OCI-LY1 (cell line): Measurements from ENCODE around the gene PIGB.

Experiments
- EZH2 ChIP-seq: fragments of 200-600 bp; sonication (generic), shearing (Covaris generic); IDR thresholded peaks from 2 replicates; pipeline ENCODE4 v1.8.0; 2017; ENCODE audit warnings: borderline replicate concordance, mixed run types, mild to moderate bottlenecking, antibody characterized with exemption, low read length, moderate library complexity, mixed read lengths
- TF ChIP-seq, protein P1 (sequence below): fragments of 200-600 bp; sonication (generic), shearing (Covaris generic); IDR thresholded peaks from 2 replicates; pipeline ENCODE4 v1.5.1; 2017; ENCODE audit warnings: mild to moderate bottlenecking, antibody characterized with exemption, low read length, moderate library complexity, mixed read lengths

DNA sequence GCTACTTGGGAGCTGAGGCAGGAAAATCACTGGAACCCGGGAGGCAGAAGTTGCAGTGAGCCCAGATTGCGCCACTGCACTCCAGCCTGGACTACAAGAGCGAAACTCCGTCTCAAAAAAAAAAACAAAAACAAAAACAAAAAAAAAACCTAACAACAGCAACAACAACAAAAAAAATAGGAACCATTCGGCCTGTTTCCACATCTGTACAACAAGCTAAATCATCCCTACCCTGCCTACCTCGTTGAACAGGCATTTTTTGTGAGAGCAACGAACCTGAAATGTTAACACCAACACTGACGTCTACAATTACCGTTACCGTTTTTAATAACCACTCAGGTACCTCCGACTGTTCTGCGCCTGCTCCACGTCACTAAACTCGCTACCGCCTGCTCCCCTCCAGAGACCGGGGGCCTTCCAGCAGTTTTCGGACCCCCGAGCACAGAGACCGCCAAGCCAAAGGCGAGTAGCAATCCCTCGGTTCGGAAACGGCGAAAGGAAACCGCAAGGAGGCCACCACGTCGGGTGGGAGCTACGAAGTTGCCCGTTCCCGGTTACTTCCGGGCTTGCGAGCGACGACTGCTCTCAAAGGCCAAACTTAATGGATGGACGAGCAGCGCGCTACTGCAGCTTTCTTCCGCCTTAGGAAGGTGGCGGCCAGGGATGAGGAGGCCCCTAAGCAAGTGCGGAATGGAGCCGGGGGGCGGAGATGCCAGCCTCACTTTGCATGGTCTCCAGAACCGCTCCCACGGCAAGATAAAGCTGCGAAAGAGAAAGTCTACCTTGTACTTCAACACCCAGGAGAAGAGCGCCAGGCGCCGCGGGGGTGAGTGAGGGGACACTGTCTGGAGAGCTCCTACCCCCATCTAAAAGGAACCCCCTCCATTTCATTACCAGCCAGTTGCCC lies at the start of gene PIGB, which contains the start of gene PIGBOS1:
- TF ChIP-seq EZH2: no peak
- TF ChIP-seq, protein P1, sequence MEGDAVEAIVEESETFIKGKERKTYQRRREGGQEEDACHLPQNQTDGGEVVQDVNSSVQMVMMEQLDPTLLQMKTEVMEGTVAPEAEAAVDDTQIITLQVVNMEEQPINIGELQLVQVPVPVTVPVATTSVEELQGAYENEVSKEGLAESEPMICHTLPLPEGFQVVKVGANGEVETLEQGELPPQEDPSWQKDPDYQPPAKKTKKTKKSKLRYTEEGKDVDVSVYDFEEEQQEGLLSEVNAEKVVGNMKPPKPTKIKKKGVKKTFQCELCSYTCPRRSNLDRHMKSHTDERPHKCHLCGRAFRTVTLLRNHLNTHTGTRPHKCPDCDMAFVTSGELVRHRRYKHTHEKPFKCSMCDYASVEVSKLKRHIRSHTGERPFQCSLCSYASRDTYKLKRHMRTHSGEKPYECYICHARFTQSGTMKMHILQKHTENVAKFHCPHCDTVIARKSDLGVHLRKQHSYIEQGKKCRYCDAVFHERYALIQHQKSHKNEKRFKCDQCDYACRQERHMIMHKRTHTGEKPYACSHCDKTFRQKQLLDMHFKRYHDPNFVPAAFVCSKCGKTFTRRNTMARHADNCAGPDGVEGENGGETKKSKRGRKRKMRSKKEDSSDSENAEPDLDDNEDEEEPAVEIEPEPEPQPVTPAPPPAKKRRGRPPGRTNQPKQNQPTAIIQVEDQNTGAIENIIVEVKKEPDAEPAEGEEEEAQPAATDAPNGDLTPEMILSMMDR: no peak
